ENCODE measurements around the gene SCAPER. TPM values are rescaled to one million over a fixed set of nuclear protein-coding genes. Genes with fewer than 3 reads are reported as not detected.

Gene SCAPER
- total RNA-seq, 1 experiment from 2014 or later = 14.7 TPM

DNA sequence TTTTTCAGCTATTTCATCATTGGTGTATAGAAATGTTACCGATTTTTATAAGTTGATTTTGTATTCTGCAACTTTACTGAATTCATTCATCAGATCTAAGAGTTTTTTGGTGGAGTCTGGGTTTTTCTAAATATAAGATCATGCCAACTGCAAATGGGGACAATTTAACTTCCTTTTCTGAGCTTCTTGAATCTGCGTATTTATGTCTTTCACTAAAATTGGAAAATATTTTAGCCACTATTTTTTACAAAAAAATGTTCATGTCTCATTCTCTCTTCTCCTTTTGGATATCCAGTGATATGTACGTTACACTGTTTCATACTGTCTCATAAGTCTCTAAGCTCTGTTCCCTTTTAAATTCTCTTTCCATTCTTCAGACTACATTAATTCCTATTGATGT, 444.8 kb downstream of the SCAPER start:
- ATAC-seq = no peak
- H3K9me3 ChIP-seq (ENCODE audit: control insufficient read depth in 1 of 2, insufficient read depth in 1 of 2, low read depth in 1 of 2, low read length in 2 of 2) = 0 out of 4 replicates have a peak, but pooled peaks cover 0 to 5% of the 10 kb centered on the region in 2 experiments
- no peaks in the 10 kb centered on the region for H3K27me3 ChIP-seq (ENCODE audit: insufficient read depth, low read length)
- H4K20me1 ChIP-seq (ENCODE audit: insufficient read depth) = no peaks in the 10 kb centered on the region
- POLR2A ChIA-PET = interaction anchor here (0.6 kb wide), 1 partner anchor 101 kb away, joined by 3 read pairs; no protein-coding TSS in a partner anchor
- H3K36me3 ChIP-seq (ENCODE audit: control insufficient read depth in 1 of 2, insufficient read depth in 2 of 2, low read length in 2 of 2) = no peaks in the 10 kb centered on the region
- H2AFZ ChIP-seq (ENCODE audit: low read depth, low read length, poor library complexity, severe bottlenecking) = no peak overlapping the region
- TF ChIP-seq EZH2 (IDR thresholded peaks at IDR 0.05) = no peak
- no peak for TF ChIP-seq EZH2phosphoT487 (IDR thresholded peaks at IDR 0.05; ENCODE audit: borderline replicate concordance)
- no peak for TF ChIP-seq SP1 (IDR thresholded peaks at IDR 0.05; ENCODE audit: low read depth)
- TF ChIP-seq SIN3A (IDR thresholded peaks at IDR 0.05; ENCODE audit: low read depth) = no peak
- TF ChIP-seq CEBPB (IDR thresholded peaks at IDR 0.05; ENCODE audit: low read depth) = no peak
- no peak for TF ChIP-seq ELF1 (IDR thresholded peaks at IDR 0.05; ENCODE audit: borderline replicate concordance, low read depth)
- TF ChIP-seq SRF (IDR thresholded peaks at IDR 0.05; ENCODE audit: low read depth) = no peak
- TF ChIP-seq YY1 (IDR thresholded peaks at IDR 0.05; ENCODE audit: extremely low read depth, insufficient replicate concordance, low read depth, low read length) = no peak
- TF ChIP-seq, protein P1, sequence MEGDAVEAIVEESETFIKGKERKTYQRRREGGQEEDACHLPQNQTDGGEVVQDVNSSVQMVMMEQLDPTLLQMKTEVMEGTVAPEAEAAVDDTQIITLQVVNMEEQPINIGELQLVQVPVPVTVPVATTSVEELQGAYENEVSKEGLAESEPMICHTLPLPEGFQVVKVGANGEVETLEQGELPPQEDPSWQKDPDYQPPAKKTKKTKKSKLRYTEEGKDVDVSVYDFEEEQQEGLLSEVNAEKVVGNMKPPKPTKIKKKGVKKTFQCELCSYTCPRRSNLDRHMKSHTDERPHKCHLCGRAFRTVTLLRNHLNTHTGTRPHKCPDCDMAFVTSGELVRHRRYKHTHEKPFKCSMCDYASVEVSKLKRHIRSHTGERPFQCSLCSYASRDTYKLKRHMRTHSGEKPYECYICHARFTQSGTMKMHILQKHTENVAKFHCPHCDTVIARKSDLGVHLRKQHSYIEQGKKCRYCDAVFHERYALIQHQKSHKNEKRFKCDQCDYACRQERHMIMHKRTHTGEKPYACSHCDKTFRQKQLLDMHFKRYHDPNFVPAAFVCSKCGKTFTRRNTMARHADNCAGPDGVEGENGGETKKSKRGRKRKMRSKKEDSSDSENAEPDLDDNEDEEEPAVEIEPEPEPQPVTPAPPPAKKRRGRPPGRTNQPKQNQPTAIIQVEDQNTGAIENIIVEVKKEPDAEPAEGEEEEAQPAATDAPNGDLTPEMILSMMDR (IDR thresholded peaks at IDR 0.05 in 2 of 3, conservative IDR thresholded peaks at IDR 0.05 in 1 of 3; ENCODE audit: borderline replicate concordance in 1 of 3, insufficient read depth in 1 of 3, low read depth in 2 of 3, low read length in 2 of 3) = no peak
- TF ChIP-seq ZFX (IDR thresholded peaks at IDR 0.05) = no peak
- no peak for TF ChIP-seq ZBTB33 (IDR thresholded peaks at IDR 0.05; ENCODE audit: extremely low read depth, insufficient replicate concordance, low read length)
- TF ChIP-seq ATF3 (IDR thresholded peaks at IDR 0.05) = no peak
- TF ChIP-seq TCF7L2 (IDR thresholded peaks at IDR 0.05; ENCODE audit: borderline replicate concordance, extremely low read depth, insufficient read depth, insufficient read length) = no peak
- no peaks in the 10 kb centered on the region for H3K4me1 ChIP-seq (ENCODE audit: control insufficient read depth in 1 of 2, insufficient read depth in 2 of 2, low read length in 2 of 2)
- BruUV-seq (replicated peaks) = no TSS peak
- RAD21 ChIA-PET (ENCODE audit: low non-redundant PET in 1 of 2, low total read pairs in 2 of 2, uncharacterized antibody in 2 of 2, unreplicated experiment in 2 of 2) = no interaction called here
- no peaks in the 10 kb centered on the region for H3K9me2 ChIP-seq (ENCODE audit: insufficient read depth)
- H3K4me3 ChIP-seq (replicated peaks in 1 of 2; ENCODE audit: low read depth in 1 of 2, low read length in 2 of 2) = no peak overlapping the region
- CTCF ChIA-PET = no interaction called here
- H3K27ac ChIP-seq (ENCODE audit: low read depth, low read length) = no peak overlapping the region
- no peak for DNase-seq (ENCODE audit: low read depth, low spot score)
- intact Hi-C loops (cut with micrococcal nuclease) = no loop called here
- H3K4me2 ChIP-seq (ENCODE audit: low read length) = no peak overlapping the region
- no peaks in the 10 kb centered on the region for H3K79me2 ChIP-seq (ENCODE audit: insufficient read depth, low read length)
- H3K9ac ChIP-seq (ENCODE audit: low read length) = no peak overlapping the region

All from HCT116 (cell line).